ENCODE results near the gene TOM1. TPM values are rescaled to one million over a fixed set of nuclear protein-coding genes. Genes with fewer than 3 reads are reported as not detected.
A peak's percentile ranks its signal among the peaks of the same experiment; 100 is the strongest.

TOM1 gene
- total and polyA plus RNA-seq, 2 donors (not counting 1 experiment from before 2014, with no cell fraction given), result 25.3 to 53.2 TPM

DNA sequence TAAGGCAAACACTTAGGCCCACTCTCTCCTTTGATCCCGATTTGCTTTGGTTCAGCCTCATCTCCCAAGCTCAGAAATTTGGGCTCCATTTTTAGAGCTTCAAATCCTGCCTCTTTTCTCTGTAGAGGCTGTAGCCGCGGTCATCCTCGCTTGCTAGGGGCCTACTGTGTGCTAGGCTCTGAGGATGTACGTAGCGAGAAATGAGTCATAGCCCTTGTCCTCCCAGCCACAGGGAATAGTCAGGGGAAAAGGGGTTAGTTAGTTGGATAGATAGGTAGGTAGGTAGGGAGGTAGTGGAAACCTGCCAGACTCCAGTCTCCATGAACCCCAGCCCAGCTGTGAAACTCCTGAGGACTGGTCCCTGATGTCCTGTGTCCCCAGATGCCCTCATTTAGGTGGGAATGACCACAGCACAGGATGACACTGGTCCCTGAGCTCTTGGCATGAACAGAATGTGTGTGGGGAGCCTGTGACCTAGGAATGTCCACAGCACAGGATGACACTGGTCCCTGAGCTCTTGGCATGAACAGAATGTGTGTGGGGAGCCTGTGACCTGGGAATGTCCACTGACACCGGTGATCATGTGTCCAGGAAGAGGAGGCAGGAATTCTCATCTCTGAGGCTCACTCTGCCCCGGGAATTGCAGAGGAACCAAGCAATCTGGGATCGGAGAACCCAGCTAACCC is 59.8 kb downstream of the TOM1 start:
- no peaks in the 10 kb centered on the region for H3K79me2 ChIP-seq (ENCODE audit: control insufficient read depth, insufficient read depth, low read length)
- intact Hi-C loops (cut with micrococcal nuclease), result no loop called here
- Mint-ChIP-seq H3K4me3 (no peak overlapping the region), H3K9me3 (ENCODE audit: insufficient read depth) (no peaks in the 10 kb centered on the region), H3K27ac (no peak overlapping the region), H3K4me1 (peaks cover 42% of the 10 kb centered on the region), H3K27me3 (no peaks in the 10 kb centered on the region)
- 92% methylated on average over 5 of the region's 9 CpGs for WGBS (ENCODE audit: insufficient coverage)
- no peak overlapping the region for H3K4me3 ChIP-seq (ENCODE audit: control extremely low read depth in 1 of 5, extremely low read depth in 1 of 5, insufficient read depth in 1 of 5, low read depth in 2 of 5, low read length in 4 of 5)
- no peak overlapping the region for H3K4me2 ChIP-seq (replicated peaks; ENCODE audit: low read depth, low read length, poor library complexity, severe bottlenecking)
- no peaks in the 10 kb centered on the region for H3K27me3 ChIP-seq (replicated peaks in 1 of 4; ENCODE audit: control extremely low read depth in 1 of 4, control insufficient read depth in 3 of 4, insufficient read depth in 4 of 4, low read length in 3 of 4)
- ChIA-PET POLR2A (no interaction called here), CTCF (interaction anchor here (1.3 to 13.9 kb wide), 3 partner anchors 9 to 49 kb away, joined by 3 to 311 read pairs (median 10); no protein-coding TSS in a partner anchor)
- H3K27ac ChIP-seq (ENCODE audit: low read length in 2 of 2), result no peak overlapping the region
- H3K9me3 ChIP-seq (ENCODE audit: control extremely low read depth in 1 of 3, control insufficient read depth in 2 of 3, insufficient read depth in 1 of 3, low read length in 2 of 3), result peaks cover 0 to 21% (median 0%) of the 10 kb centered on the region in 3 donors
- TF ChIP-seq EZH2 (IDR thresholded peaks at IDR 0.05; ENCODE audit: borderline replicate concordance, insufficient read depth, low read depth, low read length, poor library complexity, severe bottlenecking) (no peak), CTCF (IDR thresholded peaks at IDR 0.05) (no peak)
- no peaks in the 10 kb centered on the region for H4K20me1 ChIP-seq (ENCODE audit: control insufficient read depth, insufficient read depth, low read length, poor library complexity, severe bottlenecking)
- no peak for ATAC-seq (ENCODE audit: low read depth)
- no peak overlapping the region for H2AFZ ChIP-seq (ENCODE audit: insufficient read depth, low read depth, low read length, poor library complexity, severe bottlenecking)
- no peak overlapping the region for H3K9ac ChIP-seq (ENCODE audit: low read length)
- peaks cover 17 to 35% of the 10 kb centered on the region in 2 donors for H3K4me1 ChIP-seq (ENCODE audit: control insufficient read depth in 2 of 2, insufficient read depth in 2 of 2, low read length in 2 of 2)
- DNase-seq, result no peak
- H3K36me3 ChIP-seq (replicated peaks in 1 of 2; ENCODE audit: control extremely low read depth in 1 of 2, control insufficient read depth in 1 of 2, extremely low read depth in 1 of 2, insufficient read depth in 2 of 2, low read length in 1 of 2), result no peaks in the 10 kb centered on the region

DNA sequence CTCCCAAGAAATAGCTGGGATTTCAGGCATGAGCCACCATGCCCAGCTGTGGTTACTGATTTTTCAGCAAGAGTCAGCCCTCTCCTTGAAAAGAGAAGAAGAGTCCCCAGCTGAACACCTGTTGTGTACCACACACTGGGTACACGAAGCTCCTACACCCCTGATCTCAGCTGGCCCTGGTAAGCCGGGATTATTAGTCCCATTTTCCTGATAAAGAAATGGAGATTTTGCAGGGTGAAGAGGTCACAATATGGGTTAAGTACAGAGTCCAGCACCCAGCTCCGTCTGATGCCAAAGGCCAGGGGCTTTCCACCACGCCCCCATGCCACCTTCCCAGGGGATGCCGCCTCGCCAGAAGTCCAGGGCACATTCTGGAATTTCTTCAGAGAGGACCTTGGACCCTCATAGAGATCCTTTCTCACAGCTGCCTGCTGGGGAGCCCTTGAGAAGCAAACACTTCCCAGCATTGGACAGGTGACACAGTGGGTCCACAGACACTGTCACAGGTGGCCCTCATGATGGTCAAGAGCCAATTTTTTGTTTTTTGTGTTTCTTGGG is 61.4 kb downstream of the TOM1 start:
- Histone ChIP-seq H3K27me3 (replicated peaks in 1 of 4; ENCODE audit: control extremely low read depth in 1 of 4, control insufficient read depth in 3 of 4, insufficient read depth in 4 of 4, low read length in 3 of 4) (no peaks in the 10 kb centered on the region), H3K9ac (ENCODE audit: low read length) (no peak overlapping the region), H3K9me3 (ENCODE audit: control extremely low read depth in 1 of 3, control insufficient read depth in 2 of 3, insufficient read depth in 1 of 3, low read length in 2 of 3) (peaks cover 0 to 17% (median 0%) of the 10 kb centered on the region in 3 donors), H3K27ac (ENCODE audit: low read length in 2 of 2) (no peak overlapping the region), H3K4me2 (replicated peaks; ENCODE audit: low read depth, low read length, poor library complexity, severe bottlenecking) (no peak overlapping the region), H3K79me2 (ENCODE audit: control insufficient read depth, insufficient read depth, low read length) (no peaks in the 10 kb centered on the region), H4K20me1 (ENCODE audit: control insufficient read depth, insufficient read depth, low read length, poor library complexity, severe bottlenecking) (no peaks in the 10 kb centered on the region), H3K36me3 (replicated peaks in 1 of 2; ENCODE audit: control extremely low read depth in 1 of 2, control insufficient read depth in 1 of 2, extremely low read depth in 1 of 2, insufficient read depth in 2 of 2, low read length in 1 of 2) (no peaks in the 10 kb centered on the region), H3K4me3 (ENCODE audit: control extremely low read depth in 1 of 5, extremely low read depth in 1 of 5, insufficient read depth in 1 of 5, low read depth in 2 of 5, low read length in 4 of 5) (no peak overlapping the region), H3K4me1 (ENCODE audit: control insufficient read depth in 2 of 2, insufficient read depth in 2 of 2, low read length in 2 of 2) (peaks cover 16 to 31% of the 10 kb centered on the region in 2 donors), H2AFZ (ENCODE audit: insufficient read depth, low read depth, low read length, poor library complexity, severe bottlenecking) (no peak overlapping the region)
- POLR2A ChIA-PET, result no interaction called here
- Mint-ChIP-seq H3K9me3 (ENCODE audit: insufficient read depth) (no peaks in the 10 kb centered on the region), H3K27me3 (no peaks in the 10 kb centered on the region), H3K4me1 (peaks cover 38% of the 10 kb centered on the region), H3K4me3 (no peak overlapping the region), H3K27ac (peak overlapping the region; percentile 59)
- no peak for DNase-seq
- WGBS (ENCODE audit: insufficient coverage), result 58% methylated on average over 2 of the region's 6 CpGs
- ATAC-seq (ENCODE audit: low read depth), result no peak
- intact Hi-C loops (cut with micrococcal nuclease), result no loop called here
- TF ChIP-seq EZH2 (IDR thresholded peaks at IDR 0.05; ENCODE audit: borderline replicate concordance, insufficient read depth, low read depth, low read length, poor library complexity, severe bottlenecking) (no peak), CTCF (IDR thresholded peaks at IDR 0.05) (no peak)
- CTCF ChIA-PET, result interaction anchor here (0.7 to 13.9 kb wide), 3 partner anchors 10 to 48 kb away, joined by 3 to 311 read pairs (median 3); no protein-coding TSS in a partner anchor

All from B cell (primary cell).